ENCODE results near the gene GLDC. TPM values are rescaled to one million over a fixed set of nuclear protein-coding genes. Genes with fewer than 3 reads are reported as not detected.

The GLDC gene
- total and polyA plus RNA-seq, 10 of the 15 experiments (the other 5 are each of a cell fraction or from before 2014, with no cell fraction given): 33.1 to 165 (median 114) TPM

DNA sequence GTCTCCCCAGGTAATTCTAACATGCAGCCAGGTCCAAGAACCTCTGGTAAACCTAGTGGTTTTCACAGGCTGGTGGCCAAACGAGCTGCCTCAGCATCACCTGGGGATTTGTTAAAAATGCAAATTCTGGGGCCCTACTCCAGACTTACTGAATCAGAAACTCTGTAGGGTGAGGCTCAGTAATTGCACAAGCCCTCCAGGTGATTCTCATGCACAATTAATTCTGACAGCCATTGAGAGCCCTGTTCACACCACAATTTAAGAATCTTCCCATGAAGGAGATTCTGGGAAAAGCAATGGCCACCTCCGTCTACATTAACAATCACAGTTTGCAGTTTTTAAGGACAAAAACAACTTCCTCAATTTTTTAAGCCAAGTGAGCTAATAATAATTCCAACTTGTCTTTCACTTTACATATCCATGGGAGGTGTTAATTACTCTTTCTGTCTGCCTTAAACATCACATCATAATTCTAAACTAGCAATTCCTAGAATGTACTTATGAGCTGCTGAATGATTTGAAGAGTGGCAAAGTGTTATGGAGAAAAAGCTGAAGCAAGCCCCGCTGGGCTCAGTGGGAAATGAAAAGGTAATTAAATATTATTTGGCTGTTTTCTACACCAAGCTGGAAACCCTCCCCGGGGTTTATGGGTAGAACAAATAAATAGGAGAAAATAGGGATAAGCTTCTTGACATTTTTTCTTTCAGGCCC lies 70.0 kb downstream of the GLDC start (continued):
- no peak for TF ChIP-seq POLR2AphosphoS2 (IDR thresholded peaks at IDR 0.05; ENCODE audit: low read depth, low read length)
- TF ChIP-seq HDAC6 (IDR thresholded peaks at IDR 0.05; ENCODE audit: unreplicated experiment): no peak
- 0 out of 2 replicates have a peak, but pooled peaks have one; percentile 41 for TF ChIP-seq PAX8 (IDR thresholded peaks at IDR 0.05)
- TF ChIP-seq, protein P1, sequence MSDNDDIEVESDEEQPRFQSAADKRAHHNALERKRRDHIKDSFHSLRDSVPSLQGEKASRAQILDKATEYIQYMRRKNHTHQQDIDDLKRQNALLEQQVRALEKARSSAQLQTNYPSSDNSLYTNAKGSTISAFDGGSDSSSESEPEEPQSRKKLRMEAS (IDR thresholded peaks at IDR 0.05; ENCODE audit: low read depth, low read length): no peak
- TF ChIP-seq, protein P2, sequence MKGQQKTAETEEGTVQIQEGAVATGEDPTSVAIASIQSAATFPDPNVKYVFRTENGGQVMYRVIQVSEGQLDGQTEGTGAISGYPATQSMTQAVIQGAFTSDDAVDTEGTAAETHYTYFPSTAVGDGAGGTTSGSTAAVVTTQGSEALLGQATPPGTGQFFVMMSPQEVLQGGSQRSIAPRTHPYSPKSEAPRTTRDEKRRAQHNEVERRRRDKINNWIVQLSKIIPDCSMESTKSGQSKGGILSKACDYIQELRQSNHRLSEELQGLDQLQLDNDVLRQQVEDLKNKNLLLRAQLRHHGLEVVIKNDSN (IDR thresholded peaks at IDR 0.05; ENCODE audit: borderline replicate concordance, extremely low read length, insufficient read depth, low read depth, low read length): no peak
- no peak for TF ChIP-seq SUZ12 (IDR thresholded peaks at IDR 0.05; ENCODE audit: unreplicated experiment)
- TF ChIP-seq EGR1 (IDR thresholded peaks at IDR 0.05; ENCODE audit: borderline replicate concordance in 1 of 2, low read depth in 2 of 2, low read length in 2 of 2): no peak
- TF ChIP-seq NBN (IDR thresholded peaks at IDR 0.05): 0 out of 2 replicates have a peak, but pooled peaks have one; percentile 58
- no peak for TF ChIP-seq NFYB (IDR thresholded peaks at IDR 0.05; ENCODE audit: insufficient read depth, low read depth, low read length)
- no peak for TF ChIP-seq JUND (IDR thresholded peaks at IDR 0.05; ENCODE audit: low read depth, low read length)
- TF ChIP-seq, protein P3, sequence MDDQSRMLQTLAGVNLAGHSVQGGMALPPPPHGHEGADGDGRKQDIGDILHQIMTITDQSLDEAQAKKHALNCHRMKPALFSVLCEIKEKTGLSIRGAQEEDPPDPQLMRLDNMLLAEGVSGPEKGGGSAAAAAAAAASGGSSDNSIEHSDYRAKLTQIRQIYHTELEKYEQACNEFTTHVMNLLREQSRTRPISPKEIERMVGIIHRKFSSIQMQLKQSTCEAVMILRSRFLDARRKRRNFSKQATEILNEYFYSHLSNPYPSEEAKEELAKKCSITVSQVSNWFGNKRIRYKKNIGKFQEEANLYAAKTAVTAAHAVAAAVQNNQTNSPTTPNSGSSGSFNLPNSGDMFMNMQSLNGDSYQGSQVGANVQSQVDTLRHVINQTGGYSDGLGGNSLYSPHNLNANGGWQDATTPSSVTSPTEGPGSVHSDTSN (IDR thresholded peaks at IDR 0.05; ENCODE audit: insufficient replicate concordance, low read depth, low read length): no peak
- TF ChIP-seq DPF2 (IDR thresholded peaks at IDR 0.05): peak; percentile 58; the same call in 1 of the 2 replicates
- TF ChIP-seq, protein P4, sequence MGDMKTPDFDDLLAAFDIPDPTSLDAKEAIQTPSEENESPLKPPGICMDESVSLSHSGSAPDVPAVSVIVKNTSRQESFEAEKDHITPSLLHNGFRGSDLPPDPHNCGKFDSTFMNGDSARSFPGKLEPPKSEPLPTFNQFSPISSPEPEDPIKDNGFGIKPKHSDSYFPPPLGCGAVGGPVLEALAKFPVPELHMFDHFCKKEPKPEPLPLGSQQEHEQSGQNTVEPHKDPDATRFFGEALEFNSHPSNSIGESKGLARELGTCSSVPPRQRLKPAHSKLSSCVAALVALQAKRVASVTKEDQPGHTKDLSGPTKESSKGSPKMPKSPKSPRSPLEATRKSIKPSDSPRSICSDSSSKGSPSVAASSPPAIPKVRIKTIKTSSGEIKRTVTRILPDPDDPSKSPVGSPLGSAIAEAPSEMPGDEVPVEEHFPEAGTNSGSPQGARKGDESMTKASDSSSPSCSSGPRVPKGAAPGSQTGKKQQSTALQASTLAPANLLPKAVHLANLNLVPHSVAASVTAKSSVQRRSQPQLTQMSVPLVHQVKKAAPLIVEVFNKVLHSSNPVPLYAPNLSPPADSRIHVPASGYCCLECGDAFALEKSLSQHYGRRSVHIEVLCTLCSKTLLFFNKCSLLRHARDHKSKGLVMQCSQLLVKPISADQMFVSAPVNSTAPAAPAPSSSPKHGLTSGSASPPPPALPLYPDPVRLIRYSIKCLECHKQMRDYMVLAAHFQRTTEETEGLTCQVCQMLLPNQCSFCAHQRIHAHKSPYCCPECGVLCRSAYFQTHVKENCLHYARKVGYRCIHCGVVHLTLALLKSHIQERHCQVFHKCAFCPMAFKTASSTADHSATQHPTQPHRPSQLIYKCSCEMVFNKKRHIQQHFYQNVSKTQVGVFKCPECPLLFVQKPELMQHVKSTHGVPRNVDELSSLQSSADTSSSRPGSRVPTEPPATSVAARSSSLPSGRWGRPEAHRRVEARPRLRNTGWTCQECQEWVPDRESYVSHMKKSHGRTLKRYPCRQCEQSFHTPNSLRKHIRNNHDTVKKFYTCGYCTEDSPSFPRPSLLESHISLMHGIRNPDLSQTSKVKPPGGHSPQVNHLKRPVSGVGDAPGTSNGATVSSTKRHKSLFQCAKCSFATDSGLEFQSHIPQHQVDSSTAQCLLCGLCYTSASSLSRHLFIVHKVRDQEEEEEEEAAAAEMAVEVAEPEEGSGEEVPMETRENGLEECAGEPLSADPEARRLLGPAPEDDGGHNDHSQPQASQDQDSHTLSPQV (IDR thresholded peaks at IDR 0.05): no peak
- TF ChIP-seq HDGF (IDR thresholded peaks at IDR 0.05): no peak
- no peak for TF ChIP-seq RELA (IDR thresholded peaks at IDR 0.05; ENCODE audit: borderline replicate concordance, partially characterized antibody)
- TF ChIP-seq CHD4 (IDR thresholded peaks at IDR 0.05): no peak
- no peak for TF ChIP-seq NRF1 (conservative IDR thresholded peaks at IDR 0.05; ENCODE audit: low read depth, low read length)
- no peak for TF ChIP-seq CREM (IDR thresholded peaks at IDR 0.05; ENCODE audit: low read depth)
- peak; percentile 89 for TF ChIP-seq MTA2 (IDR thresholded peaks at IDR 0.05; ENCODE audit: low read depth)
- TF ChIP-seq ASH2L (IDR thresholded peaks at IDR 0.05; ENCODE audit: borderline replicate concordance, low read depth): no peak
- TF ChIP-seq SMAD5 (IDR thresholded peaks at IDR 0.05; ENCODE audit: low read depth): no peak
- no peak for TF ChIP-seq FOXK2 (IDR thresholded peaks at IDR 0.05)
- no peak for TF ChIP-seq ESRRA (IDR thresholded peaks at IDR 0.05; ENCODE audit: low read length)

Measured in GM12878 (cell line).